HG03095 (cell line): ENCODE data around the gene ARSG.

ENCODE experiments used
- ATAC-seq: cut with Tn5 transposase; IDR thresholded peaks from one replicate; pipeline ENCODE4 v1.9.1; 2021; ENCODE audit warnings: moderate library complexity; ENCODE audit not compliant: unreplicated experiment

The ARSG gene

GRCh38 chr17:68446626-68447041 is 155.3 kb downstream of the ARSG start:
- no peak for ATAC-seq

DNA sequence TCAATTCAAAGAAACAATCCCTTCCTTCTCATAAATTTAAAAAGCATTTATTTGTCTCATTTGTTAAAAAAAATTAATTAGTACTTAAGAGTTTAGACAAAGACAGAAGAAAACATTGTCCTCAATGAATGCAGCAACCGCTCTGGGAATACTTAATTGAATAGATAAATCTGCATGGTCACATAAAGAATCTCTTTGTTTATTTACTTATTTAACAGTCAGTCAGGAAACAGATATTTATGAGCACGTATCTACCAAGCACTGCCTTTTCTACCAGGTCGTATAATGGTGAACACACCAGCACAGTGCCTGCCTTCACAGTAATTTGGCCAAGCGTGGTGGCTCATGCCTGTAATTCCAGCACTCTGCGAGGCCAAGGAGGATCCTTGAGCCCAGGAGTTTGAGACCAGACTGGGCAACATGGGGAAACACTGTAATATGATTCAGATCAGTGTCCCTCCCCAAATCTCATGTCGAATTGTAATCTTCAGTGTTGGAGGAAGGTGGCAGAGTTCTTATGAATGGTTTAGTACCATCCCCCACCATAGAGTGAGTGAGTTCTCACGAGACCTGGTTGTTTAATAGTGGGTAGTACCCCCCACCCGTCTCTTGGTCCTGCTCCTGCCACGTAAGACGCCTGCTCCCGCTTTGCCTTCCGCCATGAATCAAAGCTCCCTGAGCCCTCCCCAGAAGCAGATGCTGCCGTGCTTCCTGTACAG is 157.9 kb downstream of the ARSG start:
- ATAC-seq = no peak

- no peak for ATAC-seq
Observed at GRCh38 chr17:68450391-68450790, 159.1 kb downstream of the ARSG start.

DNA sequence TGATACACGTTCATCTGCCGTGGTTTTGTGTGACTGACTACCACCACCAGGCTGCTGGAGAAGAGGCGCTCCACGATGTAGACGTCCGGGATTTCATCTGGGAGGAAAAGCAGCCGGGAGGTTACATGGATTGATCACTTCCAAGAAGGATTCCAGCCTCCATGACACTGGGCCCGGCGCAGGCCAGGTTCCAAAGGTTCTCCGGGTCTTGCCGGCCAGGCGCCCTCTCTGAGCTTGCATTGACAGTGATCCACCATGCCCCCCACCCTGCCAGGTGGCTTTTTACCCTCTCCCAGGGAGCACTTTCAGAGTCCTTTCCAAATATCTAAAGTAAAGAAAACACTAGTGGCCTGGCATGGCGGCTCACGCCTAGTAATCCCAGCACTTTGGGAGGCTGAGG is 159.5 kb downstream of the ARSG start:
- no peak for ATAC-seq

DNA sequence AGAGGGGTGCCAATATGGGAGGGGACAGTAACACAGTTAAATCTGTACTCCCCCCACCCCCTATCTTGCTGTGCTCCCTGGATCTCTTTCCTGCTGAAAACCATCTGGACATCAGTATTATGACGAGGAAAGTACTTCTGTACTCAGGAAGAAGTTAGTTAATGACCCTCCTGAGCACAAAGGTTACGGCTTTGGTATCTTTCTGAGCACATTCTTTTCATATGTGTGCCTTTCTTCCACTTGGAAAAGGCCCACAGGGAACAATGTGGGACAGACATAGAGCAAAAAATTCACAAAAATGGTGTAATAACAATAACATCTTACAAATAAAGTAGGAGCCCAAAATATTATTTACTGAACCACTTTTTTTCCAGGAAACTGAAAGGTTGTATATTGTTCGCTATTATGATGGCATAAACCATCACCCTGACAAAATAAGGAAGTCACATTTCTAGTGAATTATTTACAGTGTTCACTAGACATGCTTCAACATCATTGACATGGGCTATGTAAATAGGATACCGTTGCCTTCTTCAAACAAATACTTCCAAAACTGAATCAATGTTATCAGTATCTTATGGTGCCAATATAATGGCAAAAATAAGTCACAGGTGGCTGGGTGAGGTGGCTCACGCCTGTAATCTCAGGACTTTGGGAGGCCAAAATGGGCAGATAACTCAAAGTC is 160.5 kb downstream of the ARSG start:
- no peak for ATAC-seq

- ATAC-seq = no peak
Observed at GRCh38 chr17:68452724-68453290, 161.5 kb downstream of the ARSG start.

- no peak for ATAC-seq
Observed at GRCh38 chr17:68453991-68454665, 162.8 kb downstream of the ARSG start.

DNA sequence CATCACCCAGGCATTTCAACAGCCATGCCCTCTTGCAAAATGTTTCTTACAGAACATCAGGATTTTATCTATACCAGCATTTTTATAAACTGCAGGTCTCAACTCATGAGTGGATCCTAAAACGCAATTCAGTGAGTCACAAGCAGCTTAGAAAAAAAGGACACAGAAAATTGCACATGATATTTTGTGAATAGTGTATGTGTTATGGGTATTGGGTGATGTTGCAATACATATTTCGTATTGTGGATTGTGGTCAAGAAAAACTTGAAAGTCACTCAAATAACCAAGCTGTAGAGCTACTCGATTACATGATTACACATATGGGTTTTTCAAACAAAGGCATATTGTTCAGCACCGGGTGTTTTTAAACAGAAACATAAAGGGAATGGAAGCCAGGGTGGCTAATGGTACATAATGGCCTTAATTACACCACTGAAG is 164.6 kb downstream of the ARSG start:
- ATAC-seq = no peak

DNA sequence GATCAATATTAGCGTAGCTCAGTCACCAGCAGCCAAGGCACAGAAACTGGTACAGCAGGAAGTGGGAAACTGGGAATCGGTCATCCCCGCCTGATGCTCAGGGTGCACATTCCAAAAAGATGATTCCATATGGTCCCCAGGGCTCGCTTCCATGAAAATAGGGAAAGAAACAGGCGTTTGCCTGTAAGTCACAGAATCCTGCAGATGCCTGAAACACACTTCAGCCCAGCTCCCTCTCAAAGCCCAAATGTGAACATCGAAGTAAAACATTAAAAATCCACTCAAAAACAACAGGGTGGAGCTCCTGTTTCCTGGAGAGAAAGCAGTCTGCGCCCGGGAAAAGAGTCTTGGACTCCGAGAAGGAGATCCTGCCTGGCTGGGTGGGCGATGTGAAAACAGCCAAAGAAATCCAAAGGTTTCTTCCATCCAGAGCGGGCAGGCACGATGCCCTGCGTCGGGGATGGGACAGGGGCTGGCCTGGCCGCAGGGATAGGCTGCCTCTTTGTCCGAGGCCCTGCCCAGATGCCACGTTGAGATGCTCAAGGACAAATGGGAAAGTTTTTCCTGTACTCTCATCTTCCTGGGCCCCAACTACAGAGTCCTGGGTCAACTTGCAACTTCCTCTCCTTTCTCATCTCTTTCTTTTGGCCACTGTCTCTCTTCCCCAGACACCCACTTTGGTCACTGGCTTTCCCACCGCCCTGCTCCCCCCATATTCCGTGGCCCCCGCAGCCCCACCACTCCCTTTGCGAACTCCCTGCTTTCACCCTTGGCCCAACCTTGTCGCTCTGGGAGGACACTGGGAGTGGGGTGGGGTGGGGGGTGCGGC is 165.3 kb downstream of the ARSG start:
- ATAC-seq = no peak

DNA sequence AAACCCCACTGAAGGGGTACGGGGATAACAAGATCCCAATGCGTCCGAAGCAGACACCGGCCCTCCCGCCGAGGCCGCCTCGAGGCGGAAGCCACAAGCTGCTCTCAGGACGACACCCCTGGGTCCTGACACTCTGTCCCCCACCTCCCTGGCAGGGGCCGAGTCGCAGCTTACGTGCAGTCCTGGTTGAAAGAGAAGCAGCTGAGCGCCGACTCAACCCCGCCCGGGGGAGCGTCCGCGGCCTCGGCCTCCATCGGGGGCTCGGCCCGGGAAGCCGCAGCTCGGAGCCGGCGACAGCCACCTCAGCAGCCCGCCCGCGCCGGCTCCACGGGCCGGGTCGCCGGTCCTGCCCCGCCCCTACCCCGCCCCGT is 165.9 kb downstream of the ARSG start, which contains the start of gene WIPI1:
Gene WIPI1, minus strand, starts transcription at position 329 of the 371 bp plus-strand sequence. Its CDS starts 75 bp downstream, at position 254.
- ATAC-seq = peak; percentile 19

DNA sequence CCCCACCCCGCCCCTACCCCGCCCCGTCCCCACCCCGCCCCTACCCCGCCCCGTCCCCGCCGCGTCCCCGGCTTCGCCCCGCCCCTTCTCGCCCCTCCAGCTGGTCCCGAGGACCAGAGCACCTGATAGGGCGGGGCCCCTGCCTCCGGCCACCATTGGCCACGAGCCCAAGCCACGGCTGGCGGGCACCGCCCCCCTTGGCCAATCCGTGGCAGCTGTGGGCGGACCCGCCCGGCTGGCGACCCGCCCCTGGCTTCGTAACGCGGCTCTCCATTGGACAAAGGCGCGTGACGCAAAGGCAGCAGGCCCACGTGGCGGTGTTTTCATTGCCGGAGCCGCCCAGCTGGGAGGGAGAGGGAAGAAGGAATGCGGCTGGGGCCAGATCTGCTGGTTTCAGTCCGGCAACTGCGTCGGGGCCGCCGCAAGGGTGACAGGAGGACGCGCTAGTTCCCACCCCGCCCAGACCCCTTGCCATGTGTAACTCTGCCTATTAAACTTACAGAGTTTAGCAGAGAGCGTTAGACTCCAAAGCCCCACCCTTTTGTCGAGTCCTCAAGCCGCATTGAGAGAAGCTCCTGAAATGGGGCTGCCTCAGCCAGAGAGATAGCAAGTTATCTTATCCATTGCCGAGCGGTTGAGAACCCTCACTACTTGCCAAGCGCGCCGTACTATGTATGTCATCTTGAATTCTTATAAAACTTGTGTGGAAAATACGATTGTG is 166.4 kb downstream of the ARSG start:
- peak; percentile 64 for ATAC-seq

DNA sequence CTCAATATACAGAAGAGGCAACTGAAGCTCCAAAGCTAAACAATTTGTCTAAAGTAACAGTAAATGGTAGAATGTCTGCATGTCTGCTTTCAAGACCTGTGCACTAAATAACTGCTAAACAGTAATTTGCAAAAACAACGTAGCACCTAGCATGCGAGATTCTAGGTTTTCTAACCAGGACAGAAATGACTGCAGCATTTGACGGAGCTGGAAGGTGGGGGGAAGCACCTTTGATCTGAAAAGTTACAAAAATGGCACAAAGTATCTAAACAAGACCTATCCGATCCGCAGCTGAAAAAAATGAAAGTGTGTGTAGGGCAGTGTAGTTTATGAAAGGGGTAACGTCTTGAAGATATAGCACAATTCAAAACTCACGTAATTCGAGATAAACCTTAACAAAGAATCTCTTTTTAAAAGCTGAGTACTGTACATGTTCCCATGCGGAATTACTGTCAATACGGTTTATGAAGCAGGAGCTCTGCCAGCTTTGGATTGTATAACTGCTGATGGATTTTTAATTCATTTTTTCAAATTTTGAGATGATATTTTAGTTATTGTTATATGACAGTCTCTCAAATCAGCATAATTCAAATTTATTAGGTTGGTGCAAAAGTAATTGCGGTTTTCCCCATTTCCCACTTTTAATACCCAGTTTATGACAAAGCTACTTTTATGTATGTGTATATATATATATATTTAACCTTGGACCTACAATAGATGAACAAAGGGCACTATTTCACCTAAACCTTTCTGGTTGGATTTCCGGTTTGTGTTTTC is 167.2 kb downstream of the ARSG start:
- peak; percentile 19 for ATAC-seq

- ATAC-seq = peak; percentile 29
Observed at GRCh38 chr17:68459037-68459639, 167.8 kb downstream of the ARSG start.

GRCh38 chr17:68460146-68460545 is 168.9 kb downstream of the ARSG start:
- no peak for ATAC-seq

DNA sequence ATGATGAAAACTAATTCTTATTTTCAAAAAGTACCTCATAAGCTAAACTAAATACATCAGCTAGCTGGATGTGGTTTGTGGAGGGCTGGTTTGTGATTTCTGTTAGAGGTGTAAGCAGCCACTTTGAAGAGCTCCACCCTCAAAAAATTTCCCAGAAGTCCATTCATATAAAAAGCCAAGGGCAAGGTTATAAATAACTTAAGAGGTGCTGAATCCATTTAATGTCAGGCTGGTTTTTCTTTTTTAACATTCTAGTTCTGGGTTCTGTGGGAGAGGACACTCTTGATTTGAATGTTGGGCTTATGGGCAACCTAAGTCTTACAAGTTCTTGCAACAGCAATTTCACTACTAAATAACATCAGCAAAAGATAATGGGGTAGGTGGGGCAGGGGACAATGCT is 169.4 kb downstream of the ARSG start:
- ATAC-seq = no peak

DNA sequence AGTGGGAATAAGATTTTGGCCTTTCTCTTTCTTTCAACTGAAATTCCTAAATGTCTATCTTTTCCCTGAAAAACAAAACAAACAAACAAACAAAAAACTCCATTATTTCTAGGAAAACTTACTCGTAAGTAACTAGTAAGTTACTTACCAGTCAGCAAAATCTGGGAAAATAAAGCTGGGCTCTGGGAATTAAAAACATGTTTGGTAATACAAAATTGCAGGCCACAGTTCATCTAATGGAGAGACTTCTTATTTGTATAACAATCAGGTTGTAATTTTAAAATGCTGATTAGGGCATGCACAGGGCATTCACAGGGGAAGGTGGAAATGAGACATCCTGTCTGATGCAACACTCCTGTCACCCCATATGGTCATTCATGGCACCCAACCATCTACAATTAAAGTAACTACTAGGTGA is 169.8 kb downstream of the ARSG start:
- ATAC-seq = no peak

GRCh38 chr17:68461589-68461988 is 170.3 kb downstream of the ARSG start:
- no peak for ATAC-seq

GRCh38 chr17:68462381-68463210 is 171.3 kb downstream of the ARSG start:
- ATAC-seq = peak; percentile 27
